ENCODE measurements around the gene UPF2.
A peak's percentile ranks its signal among the peaks of the same experiment; 100 is the strongest.

Gene UPF2

DNA sequence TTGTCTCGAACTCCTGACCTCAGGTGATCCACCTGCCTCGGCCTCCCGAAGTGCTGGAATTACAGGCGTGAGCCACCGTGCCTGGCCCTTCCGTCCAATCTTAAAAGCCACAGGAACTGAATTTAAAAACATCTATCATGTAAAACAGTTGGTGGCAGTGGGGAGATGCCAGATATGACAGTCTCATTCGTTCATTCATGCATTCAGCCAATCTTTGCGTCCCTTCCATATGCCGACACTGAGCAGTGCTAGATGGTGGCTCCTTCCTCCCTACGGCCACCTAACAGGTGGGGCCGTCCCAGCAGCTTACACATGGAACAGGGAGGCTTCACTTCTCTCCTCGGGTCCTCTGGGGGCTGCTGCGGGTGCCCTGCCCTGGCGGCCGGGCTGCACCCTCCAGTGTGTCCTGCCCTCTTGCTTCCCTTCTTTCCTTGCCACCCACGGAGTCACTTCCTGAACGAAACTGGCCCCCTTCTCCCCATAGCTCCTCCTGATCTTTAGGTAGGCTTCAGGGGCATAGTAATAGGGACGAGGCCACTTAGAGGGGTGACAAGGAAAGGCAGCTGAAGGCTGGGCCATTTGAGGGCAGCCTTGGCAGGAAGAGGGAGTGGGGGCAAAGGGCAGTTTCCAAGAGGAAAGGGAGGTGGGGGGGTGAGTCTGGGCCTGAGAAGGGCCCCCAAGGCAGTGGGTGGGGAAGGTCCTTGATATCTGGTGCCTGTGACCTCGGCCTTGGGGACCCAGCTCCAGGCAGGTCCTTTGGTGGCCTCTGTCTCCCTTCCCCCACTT lies 165.6 kb downstream of the UPF2 start:
- no peak overlapping the region for H3K27ac ChIP-seq
- TF ChIP-seq, protein P1, sequence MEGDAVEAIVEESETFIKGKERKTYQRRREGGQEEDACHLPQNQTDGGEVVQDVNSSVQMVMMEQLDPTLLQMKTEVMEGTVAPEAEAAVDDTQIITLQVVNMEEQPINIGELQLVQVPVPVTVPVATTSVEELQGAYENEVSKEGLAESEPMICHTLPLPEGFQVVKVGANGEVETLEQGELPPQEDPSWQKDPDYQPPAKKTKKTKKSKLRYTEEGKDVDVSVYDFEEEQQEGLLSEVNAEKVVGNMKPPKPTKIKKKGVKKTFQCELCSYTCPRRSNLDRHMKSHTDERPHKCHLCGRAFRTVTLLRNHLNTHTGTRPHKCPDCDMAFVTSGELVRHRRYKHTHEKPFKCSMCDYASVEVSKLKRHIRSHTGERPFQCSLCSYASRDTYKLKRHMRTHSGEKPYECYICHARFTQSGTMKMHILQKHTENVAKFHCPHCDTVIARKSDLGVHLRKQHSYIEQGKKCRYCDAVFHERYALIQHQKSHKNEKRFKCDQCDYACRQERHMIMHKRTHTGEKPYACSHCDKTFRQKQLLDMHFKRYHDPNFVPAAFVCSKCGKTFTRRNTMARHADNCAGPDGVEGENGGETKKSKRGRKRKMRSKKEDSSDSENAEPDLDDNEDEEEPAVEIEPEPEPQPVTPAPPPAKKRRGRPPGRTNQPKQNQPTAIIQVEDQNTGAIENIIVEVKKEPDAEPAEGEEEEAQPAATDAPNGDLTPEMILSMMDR (IDR thresholded peaks at IDR 0.05) = no peak
- no peak for TF ChIP-seq ZFX (IDR thresholded peaks at IDR 0.05; ENCODE audit: borderline replicate concordance)

DNA sequence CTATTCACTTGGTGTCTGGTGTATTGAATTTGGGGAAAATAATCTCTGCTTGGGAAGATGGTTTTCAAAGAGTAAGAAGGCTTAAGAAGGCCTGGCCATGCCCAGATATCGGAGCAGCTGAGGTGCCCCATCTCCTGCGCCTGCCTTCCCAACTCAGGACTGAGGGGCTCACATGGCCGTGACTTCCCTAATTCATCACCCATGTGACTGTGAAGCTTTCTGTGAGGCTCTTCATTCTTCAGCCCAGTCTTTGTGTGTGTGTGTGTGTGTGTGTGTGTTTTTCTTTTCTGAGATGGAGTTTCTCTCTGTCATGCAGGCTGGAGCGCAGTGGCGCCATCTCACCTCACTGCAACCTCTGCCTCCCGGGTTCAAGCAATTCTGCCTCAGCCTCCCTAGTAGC lies 166.3 kb downstream of the UPF2 start:
- H3K27ac ChIP-seq = no peak overlapping the region
- TF ChIP-seq ZFX (IDR thresholded peaks at IDR 0.05; ENCODE audit: borderline replicate concordance) = no peak
- TF ChIP-seq, protein P1 (IDR thresholded peaks at IDR 0.05) = no peak

GRCh38 chr10:11875494-11876281 lies 166.9 kb downstream of the UPF2 start:
- TF ChIP-seq ZFX (IDR thresholded peaks at IDR 0.05; ENCODE audit: borderline replicate concordance) = no peak
- TF ChIP-seq, protein P1 (IDR thresholded peaks at IDR 0.05) = no peak
- H3K27ac ChIP-seq = peak overlapping the region; percentile 46; the same call in 1 of the 2 replicates

DNA sequence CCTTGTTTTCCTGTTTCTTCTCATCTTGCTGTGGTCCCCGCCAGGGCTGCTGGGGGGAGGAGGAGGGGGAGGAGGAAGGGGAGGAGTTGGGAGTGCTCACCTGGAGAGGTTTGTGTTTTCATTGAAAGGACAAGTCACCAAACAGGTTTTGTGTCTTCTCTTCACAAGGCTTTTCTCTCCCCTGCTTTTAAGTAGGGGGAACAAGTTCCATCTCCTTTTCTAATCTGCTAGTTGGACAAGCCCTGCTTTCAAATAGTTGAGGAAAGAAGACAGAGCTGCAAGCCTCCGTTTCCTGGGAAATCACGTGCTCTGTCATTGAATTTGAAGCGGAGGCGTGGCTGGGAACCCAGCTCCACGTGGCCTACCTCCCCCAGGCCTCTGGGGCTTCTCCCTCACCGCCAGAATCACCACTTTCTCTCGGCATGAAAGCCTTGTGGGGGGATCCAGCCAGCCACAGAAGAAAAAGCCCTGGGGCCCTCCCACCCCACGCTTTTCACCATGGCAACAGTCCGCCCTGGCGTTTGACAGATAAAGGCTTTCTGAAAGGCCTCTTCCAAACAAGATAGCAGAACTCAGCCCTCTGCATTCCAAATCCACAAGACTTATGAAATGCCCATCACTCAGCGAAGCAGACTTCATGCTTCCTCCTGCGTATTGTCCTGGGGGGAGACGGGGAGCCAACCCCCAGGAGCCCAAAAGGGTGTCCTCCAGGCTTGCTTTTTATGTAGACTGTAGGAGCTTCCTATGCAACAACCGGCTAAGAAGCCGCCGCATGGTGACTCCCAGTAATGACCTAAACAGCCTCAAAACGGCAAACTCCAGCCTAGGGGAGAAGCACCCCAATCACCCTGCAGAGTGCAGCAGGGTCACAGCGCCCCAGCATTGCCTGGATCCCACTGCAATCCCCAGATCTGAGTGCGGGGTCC lies 167.8 kb downstream of the UPF2 start:
- H3K27ac ChIP-seq = peak overlapping the region; percentile 46
- TF ChIP-seq, protein P1 (IDR thresholded peaks at IDR 0.05) = no peak
- no peak for TF ChIP-seq ZFX (IDR thresholded peaks at IDR 0.05; ENCODE audit: borderline replicate concordance)

- TF ChIP-seq, protein P1 (IDR thresholded peaks at IDR 0.05) = no peak
- TF ChIP-seq ZFX (IDR thresholded peaks at IDR 0.05; ENCODE audit: borderline replicate concordance) = no peak
- no peak overlapping the region for H3K27ac ChIP-seq
Measured at GRCh38 chr10:11871466-11871865, 171.1 kb downstream of the UPF2 start.

DNA sequence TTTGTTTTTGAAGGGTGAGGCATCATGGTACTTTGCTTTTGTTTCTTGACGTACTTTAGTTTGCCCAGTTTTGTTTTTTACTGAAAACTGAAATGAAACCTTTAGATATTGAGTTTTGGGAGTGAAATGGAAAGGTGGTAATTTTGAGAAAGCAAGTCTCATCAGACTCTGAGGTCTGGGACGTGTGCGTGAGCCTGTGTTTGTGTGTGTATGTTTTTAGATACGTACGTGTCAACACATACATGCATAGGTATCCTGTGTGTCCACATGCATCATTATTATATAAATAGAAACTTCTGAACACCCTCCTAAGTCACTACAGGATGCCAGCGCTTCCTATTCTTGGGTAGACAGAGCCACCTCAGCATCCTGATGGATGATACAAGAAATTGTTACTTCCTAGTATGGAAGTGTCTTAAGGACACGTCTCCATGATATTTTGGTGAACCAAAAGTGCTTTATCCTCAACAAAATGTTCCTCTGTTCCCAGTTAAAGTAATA lies 171.7 kb downstream of the UPF2 start:
- H3K27ac ChIP-seq = no peak overlapping the region

More for the DNA sequence above, 171.7 kb downstream of the UPF2 start:
- TF ChIP-seq, protein P1 (IDR thresholded peaks at IDR 0.05) = no peak
- no peak for TF ChIP-seq ZFX (IDR thresholded peaks at IDR 0.05; ENCODE audit: borderline replicate concordance)
